B cell (primary cell): ENCODE results near the gene CATSPERB.
"Not testable (repeated sequence)": the region's sequence is repeated elsewhere in the genome, so short reads cannot be mapped to it uniquely, and the experiment has no call there.

ENCODE experiments used
- CTCF ChIP-seq: fragments of 200-600 bp; IDR thresholded peaks from one replicate; pipeline ENCODE4 v1.8.0; 2022; ENCODE audit warnings: antibody characterized with exemption, mild to moderate bottlenecking
- EZH2 ChIP-seq: IDR thresholded peaks from 2 replicates; pipeline ENCODE4 v1.6.1; 2012; ENCODE audit warnings: borderline replicate concordance, low read depth, mild to moderate bottlenecking, moderate library complexity, low read length; ENCODE audit not compliant: insufficient read depth, poor library complexity, severe bottlenecking

- not testable (repeated sequence) for TF ChIP-seq CTCF, EZH2
Observed at GRCh38 chr14:91739867-91740266, 8.0 kb upstream of the CATSPERB start.
